ENCODE data around the gene ULK1. TPM values are rescaled to one million over a fixed set of nuclear protein-coding genes. Genes with fewer than 3 reads are reported as not detected.
A peak's percentile ranks its signal among the peaks of the same experiment; 100 is the strongest.

Gene ULK1
- total and polyA plus RNA-seq, 2 of the 13 experiments (the other 11 are each of a cell fraction or from before 2014, with no cell fraction given): 2.8 to 10.1 TPM

DNA sequence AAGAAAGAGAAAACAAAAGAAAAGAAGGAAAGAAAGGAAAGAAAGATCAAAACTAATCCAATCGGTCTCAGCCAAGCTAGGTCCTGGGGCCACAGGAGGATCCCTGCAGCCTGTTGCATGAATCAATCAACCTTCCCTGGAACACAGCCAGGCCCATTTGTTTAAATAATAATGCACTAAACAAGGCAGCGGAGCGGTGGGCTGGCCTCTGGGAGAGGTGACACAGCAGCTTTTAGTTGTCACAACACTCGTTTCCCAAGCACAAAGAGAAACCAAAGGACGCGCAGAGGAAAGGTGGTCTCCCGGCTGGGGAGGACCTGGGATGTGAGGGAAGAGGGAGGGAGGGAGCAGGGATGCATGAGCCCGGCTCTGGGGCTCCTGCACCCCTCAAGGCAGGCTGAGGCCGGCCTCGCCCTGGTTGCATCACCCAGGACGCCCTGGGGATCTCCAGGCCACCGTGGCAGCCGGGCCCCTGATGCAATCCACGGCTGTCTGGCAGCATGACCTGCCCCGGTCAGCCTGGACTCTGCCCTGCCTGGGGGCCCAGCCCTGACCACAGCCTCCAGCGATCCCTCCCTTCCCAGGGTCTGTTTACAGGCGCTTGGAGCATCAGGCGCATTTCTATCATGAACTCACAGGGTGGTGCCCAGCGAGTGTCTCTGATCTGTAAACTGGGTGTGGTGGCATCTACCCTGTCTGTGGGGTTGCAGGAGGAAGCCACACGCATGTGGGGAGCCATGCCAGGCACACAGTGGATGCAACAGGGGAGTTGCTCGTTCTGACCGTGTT, 33.8 kb upstream of the ULK1 start (continued):
- TF ChIP-seq HNRNPLL (IDR thresholded peaks at IDR 0.05; ENCODE audit: low read depth, low read length, poor library complexity, severe bottlenecking) (peak; percentile 56), XRCC5 (optimal IDR thresholded peaks at IDR 0.05; ENCODE audit: low read length) (peak; percentile 86), HNRNPK (IDR thresholded peaks at IDR 0.05; ENCODE audit: low read depth, low read length, poor library complexity, severe bottlenecking) (peak; percentile 87), CBFB (CRISPR knock-in tag; IDR thresholded peaks at IDR 0.05) (peak; percentile 99), STAT5B (CRISPR knock-in tag; IDR thresholded peaks at IDR 0.05) (no peak), KLF16 (CRISPR knock-in tag; IDR thresholded peaks at IDR 0.05) (peak in 1 of 2 experiments; percentile 99; a peak in 2 of 4 replicates), ZNF510 (CRISPR knock-in tag; IDR thresholded peaks at IDR 0.05; ENCODE audit: low read depth) (peak; percentile 88; the same call in 1 of the 2 replicates), ZNF550 (CRISPR knock-in tag; IDR thresholded peaks at IDR 0.05; ENCODE audit: borderline replicate concordance) (no peak), ZNF17 (CRISPR knock-in tag; IDR thresholded peaks at IDR 0.05) (no peak), PTBP1 (IDR thresholded peaks at IDR 0.05; ENCODE audit: low read depth, low read length, poor library complexity, severe bottlenecking) (peak; percentile 53), RORA (CRISPR knock-in tag; IDR thresholded peaks at IDR 0.05) (no peak), MXD4 (CRISPR knock-in tag; IDR thresholded peaks at IDR 0.05) (peak; percentile 86), NCOA2 (CRISPR knock-in tag; IDR thresholded peaks at IDR 0.05) (peak; percentile 95), PLRG1 (conservative IDR thresholded peaks at IDR 0.05) (no peak), NR1H2 (CRISPR knock-in tag; IDR thresholded peaks at IDR 0.05; ENCODE audit: borderline replicate concordance, low read depth) (no peak), ZNF33B (CRISPR knock-in tag; IDR thresholded peaks at IDR 0.05) (no peak), PHF20 (CRISPR knock-in tag; IDR thresholded peaks at IDR 0.05) (peak; percentile 9; the same call in 1 of the 2 replicates), PHF8 (CRISPR knock-in tag; IDR thresholded peaks at IDR 0.05) (peak; percentile 77), ZSCAN29 (CRISPR knock-in tag; conservative IDR thresholded peaks at IDR 0.05) (peak; percentile 95), ARNT (IDR thresholded peaks at IDR 0.05) (no peak)
- TF ChIP-seq, protein P1, sequence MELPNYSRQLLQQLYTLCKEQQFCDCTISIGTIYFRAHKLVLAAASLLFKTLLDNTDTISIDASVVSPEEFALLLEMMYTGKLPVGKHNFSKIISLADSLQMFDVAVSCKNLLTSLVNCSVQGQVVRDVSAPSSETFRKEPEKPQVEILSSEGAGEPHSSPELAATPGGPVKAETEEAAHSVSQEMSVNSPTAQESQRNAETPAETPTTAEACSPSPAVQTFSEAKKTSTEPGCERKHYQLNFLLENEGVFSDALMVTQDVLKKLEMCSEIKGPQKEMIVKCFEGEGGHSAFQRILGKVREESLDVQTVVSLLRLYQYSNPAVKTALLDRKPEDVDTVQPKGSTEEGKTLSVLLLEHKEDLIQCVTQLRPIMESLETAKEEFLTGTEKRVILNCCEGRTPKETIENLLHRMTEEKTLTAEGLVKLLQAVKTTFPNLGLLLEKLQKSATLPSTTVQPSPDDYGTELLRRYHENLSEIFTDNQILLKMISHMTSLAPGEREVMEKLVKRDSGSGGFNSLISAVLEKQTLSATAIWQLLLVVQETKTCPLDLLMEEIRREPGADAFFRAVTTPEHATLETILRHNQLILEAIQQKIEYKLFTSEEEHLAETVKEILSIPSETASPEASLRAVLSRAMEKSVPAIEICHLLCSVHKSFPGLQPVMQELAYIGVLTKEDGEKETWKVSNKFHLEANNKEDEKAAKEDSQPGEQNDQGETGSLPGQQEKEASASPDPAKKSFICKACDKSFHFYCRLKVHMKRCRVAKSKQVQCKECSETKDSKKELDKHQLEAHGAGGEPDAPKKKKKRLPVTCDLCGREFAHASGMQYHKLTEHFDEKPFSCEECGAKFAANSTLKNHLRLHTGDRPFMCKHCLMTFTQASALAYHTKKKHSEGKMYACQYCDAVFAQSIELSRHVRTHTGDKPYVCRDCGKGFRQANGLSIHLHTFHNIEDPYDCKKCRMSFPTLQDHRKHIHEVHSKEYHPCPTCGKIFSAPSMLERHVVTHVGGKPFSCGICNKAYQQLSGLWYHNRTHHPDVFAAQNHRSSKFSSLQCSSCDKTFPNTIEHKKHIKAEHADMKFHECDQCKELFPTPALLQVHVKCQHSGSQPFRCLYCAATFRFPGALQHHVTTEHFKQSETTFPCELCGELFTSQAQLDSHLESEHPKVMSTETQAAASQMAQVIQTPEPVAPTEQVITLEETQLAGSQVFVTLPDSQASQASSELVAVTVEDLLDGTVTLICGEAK (IDR thresholded peaks at IDR 0.05): no peak
- TF ChIP-seq, protein P1 (CRISPR knock-in tag; IDR thresholded peaks at IDR 0.05): peak; percentile 88; the same call in 1 of the 2 replicates

Measured in HepG2 (cell line).